Hippocampal formation (tissue), 2 donors: Measurements from ENCODE around the gene HRH3.

Source experiments
- DNase-seq, 2 donors: peaks; one replicate each; lab custom pipeline; 2025; lab: John Stamatoyannopoulos, UW

HRH3 gene

DNA sequence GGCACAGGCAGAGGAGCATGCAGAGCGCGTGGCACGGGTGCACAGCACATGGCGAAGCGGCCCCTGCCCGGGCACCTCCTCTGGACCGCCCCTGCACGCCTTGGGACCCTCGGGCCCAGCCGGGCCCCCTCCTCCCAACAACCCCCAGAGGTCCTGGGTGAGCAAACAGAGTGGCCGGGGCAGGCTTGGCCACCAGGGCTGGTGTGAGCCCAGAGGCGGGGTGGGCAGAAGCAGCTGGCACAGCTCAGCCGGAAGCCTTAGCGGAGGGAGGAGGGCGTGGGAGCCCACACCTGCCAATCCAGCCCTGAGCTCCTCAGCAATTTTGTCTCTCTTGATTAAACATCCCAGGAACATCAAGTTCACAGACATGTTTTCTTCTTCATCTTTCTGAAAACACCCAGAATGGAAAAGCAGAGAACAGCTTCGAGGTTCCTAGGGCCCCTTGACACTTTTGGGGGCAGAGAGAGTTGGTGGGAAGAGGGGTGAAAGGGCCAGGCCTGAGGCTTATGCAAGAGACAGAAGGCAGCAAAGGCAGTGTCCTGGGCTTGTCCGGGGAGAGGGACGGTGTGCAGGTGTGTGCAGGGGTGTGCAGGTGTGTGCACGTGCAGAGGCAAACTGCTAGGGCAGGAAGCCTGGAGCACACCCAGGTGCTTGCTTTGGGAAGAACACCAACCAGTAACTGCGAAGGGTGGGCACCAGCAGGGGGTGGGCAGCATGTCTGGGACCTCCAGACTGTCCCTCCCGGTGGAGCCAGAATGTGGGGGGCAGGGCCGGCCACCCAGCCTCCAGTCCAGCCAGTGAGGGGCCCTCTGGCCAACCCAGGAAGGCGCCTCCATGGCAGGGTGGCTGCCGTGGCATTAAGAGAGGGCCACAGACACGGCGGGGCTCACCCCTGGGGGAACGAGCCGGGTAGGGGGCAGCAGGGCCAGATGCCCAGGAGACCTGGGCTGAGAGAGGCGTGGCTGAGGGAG lies 4.8 kb downstream of the HRH3 start:
- DNase-seq = no peak

DNA sequence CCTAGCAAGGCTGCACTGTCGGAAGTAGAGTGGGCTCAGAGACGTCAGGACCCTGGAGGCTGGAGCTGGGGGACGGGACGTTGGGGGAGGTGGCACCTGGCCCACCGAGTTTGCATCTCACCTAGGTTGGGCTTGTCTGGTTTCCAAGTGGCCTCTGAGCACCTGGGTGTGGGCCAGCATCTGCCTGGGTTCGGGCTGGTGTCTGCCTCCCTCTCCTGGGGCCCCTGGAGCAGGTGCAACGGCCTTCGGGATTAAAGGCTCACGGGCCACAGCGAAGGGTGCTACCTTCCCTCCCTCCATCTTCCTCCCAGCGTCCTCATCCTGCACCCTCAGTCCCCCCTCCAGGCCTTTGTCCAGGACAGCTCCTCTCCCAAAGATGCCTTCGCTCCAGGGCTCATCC lies 6.0 kb downstream of the HRH3 start:
- DNase-seq = no peak

DNA sequence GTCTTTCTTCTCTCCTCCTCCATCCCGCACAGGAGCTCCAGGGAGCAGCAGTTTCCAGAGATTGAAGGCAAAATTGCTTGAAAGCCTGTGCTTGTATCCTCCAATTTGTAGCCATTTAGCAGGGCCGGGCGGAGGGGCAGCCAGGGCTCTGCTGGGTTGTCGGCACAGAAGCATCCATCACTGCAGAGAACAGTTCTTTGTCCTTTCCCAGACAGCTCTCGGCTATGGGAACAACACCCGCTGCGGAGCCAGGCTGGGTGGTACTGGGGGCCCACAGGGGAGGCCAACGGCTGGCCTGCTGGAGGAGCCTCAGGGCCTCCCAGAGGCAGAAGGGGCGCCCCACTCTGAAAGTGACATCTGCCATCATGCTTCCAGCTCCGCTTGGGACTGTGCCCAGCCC lies 7.8 kb downstream of the HRH3 start:
- DNase-seq = no peak

DNA sequence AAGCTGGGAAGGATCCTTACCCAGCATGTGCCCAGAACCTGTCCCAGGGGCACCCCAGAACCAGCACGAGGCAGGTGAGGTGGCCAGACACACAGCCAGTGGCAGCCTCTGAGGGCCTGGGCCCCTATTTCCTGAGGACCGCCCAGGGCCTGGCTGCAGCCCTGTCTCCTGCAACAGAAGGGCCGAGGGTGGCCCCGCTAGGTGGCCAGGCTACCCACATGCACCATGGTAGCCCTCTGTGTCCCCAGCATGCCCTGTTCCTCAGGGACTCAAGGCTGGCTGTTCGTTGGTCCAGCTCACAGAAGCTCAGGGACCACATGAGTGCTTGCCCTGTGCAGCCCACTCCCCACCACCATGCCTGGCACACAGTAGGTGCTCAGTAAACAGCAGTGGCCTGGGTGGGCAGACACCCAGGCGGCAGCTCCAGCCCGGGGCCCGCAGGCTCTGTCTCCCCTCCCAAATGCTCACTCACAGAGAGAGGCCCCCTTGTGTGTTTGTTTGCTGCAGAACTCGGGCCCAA lies 8.2 kb downstream of the HRH3 start:
- DNase-seq = no peak

DNA sequence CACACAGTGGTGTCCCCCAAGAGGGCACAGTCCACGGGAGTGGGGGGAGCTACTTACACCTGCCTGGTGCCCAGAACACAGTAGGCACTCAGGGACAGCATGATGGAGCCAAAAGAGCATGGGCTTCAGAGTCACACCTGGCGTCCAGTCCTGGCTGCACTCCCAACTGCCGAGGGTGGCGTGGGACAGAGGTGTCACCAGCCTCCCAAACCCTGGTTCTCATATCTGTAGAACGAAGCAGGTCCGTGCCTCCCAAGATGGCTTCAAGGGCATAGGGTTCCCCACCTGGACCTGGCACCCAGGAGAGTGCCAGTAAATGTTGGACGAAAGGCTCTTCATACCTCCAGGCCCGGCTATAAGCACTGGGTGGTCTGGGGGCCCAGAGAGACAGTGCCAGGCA lies 8.9 kb downstream of the HRH3 start:
- DNase-seq = no peak

DNA sequence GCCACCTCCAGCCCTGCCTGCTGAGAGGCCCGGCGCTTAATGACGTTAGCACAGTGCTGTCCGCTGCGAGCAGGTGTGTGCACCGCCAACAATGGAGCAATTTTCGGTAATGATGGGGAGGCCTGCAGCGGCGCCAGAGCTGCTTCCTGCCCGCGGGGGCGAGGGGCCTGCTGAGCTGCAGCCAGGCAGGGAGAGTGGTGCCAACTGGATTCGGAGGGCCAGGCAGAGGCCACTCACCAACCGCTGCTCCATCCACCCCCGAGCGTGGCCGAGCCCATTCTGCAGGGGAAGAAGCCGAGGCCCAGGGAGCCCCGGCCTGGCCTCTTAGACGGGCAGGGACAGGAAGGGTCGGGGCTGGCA lies 9.6 kb downstream of the HRH3 start:
- no peak for DNase-seq

DNA sequence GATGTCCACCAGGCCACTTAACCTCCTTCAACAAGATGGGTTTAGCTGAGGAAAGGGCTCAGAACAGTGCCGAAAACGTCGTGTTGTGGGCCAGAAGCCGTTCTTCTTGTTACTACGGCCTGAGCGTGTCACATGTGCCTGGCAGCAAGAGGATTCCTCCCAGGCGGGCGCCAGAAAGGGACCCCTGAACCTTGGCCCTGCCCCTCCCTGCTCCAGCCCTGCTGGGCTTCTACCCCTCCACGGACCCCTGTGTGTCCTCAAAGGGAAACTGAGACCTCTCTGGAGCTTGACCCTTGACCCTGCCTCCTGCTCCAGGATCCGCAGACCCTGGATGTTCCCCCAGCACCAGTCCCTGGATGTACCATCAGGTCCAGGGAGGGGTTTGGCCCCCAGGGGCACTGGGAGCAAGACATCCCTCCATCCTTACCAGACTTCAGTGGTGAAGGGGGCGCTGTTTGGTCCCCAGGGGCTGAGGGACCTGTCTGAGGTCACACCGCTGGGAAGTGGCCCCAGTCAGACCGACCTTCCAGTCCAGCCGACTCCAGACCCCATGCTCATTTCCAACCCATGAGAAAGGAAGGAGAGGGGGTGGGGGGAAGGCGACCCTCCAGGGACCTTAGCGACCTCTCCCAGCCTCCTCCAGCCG lies 10.1 kb downstream of the HRH3 start:
- no peak for DNase-seq

DNA sequence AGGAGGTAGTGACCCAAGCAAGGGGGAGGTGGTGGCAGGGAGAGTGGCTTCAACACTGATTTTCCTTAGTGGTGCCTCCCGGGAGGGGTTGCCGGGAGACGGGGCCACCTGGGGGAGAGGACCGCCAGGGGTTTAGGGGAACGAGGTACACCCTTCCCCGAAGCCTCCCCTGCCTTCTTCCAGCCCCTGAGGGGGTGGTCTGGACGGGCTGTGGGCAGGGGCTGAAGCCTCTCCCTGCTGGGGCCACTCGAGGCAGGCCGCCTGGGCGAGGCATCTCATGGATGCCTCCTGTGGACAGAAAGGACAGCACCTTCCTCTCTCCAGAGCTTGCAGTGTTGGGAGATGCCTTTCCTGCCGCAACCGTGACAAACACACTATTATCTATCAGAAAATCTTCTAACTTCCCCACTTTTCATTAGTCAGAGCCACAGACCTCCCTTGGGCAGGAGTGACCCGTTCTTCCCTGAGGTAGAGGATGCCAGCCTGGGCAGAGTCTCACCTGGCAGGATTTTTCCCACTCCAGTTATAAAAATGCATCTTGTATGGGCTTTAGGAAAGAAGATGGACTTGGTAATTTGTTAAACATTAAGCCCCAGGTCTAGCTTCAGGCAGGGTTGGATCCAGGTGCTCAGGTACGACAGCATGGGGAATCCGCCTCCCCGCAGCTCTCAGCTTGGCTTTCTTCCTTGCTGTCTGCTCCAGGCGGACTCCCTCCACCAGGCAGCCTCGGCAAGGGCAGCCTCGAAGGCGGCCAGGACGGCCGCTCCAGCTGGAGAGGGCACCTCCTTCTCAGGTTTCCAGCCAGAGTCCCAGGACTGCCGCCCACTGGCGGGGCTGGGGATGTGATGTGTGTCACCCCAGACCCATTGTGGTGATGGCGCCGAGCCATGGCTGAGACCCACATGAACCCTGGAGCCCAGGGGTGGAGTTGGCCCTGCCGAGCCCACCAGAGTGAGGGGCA lies 11.0 kb downstream of the HRH3 start:
- DNase-seq = no peak

DNA sequence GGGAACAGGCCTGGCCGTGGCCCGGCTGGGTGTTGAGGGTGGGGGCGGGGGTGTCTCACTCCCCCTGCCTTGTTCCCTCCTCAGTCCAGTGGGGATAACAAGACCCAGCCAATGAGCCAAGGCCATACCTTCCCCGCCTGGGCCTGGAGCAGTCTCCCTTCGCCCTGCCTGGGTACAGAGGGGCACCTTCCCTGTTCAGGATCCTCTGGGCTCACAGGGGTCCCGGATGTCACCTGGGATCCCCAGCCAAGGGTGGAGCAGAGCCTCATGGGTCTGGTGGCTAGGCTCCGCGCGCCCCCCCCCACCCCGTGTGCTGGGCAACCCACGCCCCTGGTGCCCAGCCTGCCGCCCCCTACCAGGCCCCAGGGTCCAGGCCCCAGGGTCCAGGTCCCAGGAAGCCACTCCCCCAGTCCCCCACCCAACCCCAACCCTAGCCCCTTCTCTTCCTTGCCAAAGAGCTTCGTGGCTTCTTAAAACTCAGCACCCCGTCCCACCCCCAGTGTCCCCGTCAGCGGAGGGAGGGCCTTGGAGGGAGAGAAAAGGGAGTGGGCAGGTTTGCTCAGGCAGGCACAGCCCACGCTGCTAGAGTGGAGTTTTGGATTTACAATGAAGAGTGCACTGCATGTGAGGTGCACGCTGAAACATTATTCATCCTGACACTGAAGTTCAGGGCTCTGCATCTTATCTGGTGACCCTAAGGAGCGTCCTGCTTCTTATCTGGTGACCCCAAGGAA lies 11.8 kb downstream of the HRH3 start:
- DNase-seq = no peak

DNA sequence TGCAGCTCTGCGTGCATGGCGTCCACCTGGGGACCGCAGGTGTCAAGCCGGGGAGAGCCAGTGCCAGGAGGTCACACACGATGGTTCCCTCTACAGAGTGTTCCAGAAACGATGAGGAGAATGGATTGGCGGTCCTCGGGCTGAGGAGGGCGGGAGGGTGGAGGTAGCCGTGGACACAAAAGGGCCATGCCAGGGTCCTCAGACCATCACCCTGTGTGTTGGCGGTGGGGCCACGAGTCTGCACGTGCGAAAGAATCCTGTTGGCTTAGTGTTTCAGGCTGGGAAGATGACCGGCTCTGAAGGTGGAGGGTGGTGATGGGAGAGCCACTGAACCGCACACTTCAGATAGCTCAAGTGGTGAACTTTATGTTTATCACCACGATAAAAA lies 13.7 kb downstream of the HRH3 start:
- DNase-seq = no peak

DNA sequence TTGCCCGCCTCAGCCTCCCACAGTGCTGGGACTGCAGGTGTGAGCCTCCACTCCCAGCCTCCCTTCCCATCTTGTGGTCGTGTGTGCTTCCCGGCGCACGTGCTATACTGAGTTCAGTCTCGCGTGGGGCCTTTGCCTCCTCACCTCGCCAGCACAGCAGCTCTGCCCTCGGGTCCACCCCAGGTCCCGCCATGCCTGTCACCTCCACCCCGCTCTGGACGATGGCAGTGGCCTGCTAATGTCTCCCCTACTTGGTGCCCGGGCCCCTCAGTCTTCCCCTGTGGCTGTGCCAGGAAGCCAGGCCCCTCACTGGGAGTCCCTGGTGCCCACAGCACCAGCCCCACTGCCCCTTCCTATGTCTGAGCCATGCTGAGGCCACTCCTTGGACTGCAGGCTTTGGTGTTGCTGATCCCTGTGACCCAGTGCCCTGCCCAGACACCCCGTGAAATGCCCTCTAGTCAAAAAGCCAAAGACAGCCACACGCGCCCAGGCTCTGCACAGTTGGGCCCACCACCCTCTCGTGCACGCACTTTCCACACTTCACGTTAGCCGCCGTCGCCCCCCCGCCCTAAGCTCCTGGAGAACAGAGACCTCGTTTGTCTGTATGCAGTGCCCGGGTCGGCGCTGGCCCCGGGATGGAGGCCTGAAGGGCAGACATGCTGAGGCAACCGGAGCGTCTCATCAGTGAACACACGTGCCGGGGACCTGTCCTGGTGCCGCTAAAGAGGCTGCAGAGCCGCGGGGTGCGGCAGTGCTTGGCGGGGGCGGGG lies 14.3 kb downstream of the HRH3 start:
- no peak for DNase-seq

DNA sequence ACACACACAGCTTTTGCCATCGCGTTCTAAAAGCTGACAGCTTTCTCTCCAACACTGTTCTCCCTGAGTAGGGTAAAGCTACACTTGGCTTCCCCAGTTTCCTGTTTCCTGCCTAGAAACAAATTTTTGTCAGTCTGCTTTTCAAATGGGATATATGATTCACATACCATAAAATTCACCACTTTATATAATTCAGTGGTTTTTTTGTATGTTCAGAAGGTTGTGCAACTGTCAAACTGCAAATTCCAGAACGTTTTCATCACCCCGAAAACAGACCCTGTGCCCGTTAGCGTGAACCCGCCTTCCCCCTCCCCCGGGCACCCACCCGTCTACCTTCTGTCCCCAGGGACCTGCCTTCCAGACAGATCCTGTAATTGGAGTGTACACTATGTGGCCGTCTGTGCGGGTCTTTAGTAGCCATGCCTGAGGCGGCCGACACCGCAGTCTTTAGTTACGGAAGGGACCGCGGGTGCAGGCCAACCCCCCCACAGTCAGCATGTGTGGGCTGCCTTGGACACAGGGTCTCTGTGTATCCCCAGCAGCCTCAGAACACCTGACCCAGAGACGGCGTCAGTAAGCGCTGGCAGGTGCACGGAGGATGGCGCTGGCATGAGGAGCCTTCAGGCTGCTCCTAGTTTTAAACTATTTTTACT lies 16.6 kb downstream of the HRH3 start:
- no peak for DNase-seq

DNA sequence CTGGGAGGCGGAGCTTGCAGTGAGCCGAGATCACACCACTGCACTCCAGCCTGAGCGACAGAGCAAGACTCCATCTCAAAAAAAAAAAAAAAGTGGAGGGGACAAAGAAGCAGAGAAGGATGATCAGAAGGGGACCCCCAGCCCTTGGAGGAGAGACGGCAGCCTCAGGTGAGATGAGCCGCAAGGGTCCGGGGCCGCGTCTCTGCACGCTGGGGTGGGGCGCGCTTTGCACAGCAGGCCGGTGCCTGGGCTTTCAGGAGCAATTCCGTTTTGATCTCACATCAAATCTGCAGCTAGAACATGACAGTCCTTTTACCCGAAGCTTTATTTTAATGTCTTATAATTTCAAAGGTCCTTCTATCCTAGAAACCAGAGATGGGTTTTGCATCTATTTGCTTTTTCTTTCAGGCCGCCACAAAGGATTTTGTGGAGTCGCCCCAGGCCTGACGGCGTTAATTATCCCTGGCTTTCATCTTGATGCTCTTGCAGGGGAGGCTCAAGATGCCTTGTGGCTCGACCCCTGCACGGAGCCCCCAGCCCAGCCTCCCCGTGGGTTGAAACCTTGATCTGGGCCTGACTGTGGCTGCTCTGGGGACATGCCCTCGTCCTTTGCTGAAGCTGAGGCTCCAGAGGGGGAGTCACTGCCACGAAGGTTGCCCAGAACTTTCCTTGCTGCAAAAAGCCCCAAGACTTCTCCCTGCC lies 17.3 kb downstream of the HRH3 start:
- DNase-seq = no peak

DNA sequence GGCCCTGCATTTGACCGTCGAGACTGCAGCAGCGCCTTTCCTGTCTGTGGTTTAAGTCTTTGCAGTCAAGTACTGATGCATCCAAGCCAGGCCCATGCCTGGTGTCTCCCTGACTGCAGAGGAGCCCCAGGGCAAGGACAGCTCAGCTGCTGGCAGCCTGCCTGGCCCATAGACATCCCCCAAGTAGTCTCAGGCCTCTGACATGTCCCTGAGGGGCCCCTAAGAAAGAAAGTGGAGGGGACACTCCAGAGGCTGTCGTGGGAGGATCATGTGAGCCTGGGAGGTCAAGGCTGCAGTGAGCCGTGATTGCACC lies 18.0 kb downstream of the HRH3 start:
- no peak for DNase-seq

DNA sequence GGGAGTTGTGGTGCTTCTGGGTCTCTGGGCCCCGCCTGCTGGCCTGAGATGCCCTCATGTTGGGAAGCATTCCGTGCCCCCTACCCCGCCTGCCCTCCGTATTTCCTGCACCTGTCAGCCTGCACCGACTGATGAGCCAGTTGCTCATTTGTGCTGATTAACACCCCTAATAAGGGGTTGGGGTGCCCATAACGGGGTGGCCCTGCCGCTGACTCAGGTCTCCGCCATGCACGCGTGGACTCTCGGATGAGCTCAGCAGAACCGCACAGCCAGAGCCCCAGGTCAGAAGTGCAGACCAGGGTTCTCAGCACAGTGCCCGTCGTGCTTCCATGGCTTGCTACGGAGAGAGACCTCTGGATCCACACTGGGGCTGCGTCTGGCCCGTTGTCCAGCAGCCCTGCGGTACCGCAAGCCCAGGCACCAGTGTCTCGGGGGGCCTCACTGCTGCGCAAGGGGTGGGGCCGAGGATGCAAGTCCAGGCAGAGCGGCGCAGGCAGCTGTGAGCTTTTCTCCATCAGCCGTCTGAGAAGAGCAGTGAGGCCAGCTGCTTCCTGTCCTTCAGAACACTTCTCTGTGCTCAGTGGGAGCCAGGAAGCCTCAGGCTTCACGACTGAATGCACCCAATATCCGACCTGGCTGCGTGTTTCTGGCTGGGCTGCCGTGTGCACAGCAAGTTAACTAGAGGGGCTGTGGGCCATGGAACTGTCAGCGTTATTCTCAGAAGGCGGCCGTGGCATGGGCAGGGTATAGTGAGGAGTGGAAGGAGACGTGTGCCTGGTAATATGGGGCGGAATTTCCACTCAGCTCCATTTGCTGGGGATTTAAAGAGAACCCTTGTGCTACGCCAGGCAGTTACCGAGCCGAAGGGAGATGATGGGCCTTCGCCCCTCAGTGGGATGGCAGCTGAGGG lies 18.6 kb downstream of the HRH3 start:
- DNase-seq = no peak

DNA sequence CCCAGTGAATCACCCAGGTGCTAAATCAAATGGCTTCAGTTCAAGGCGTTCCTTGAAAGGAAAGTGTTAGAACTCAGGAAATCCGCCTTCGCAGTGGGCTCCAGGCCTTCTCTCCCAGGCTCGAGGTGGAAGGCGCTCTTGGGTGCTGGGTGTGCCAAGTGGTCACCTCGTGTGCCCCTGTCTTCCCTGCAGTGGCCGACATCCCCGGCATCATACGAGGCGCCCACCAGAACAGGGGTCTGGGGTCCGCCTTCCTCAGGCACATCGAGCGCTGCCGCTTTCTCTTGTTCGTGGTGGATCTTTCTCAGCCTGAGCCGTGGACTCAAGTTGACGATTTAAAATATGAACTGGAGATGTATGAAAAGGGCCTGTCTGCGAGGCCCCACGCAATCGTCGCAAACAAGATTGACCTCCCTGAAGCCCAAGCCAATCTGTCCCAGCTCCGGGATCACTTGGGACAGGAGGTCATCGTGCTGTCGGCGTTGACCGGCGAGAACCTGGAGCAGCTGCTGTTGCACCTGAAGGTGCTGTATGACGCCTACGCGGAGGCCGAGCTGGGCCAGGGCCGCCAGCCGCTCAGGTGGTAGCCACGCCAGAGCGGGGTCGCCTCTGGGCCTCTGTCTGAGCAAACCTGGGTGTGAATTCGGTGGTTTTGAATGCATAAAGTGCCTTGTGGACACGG lies 19.4 kb downstream of the HRH3 start:
- no peak for DNase-seq

DNA sequence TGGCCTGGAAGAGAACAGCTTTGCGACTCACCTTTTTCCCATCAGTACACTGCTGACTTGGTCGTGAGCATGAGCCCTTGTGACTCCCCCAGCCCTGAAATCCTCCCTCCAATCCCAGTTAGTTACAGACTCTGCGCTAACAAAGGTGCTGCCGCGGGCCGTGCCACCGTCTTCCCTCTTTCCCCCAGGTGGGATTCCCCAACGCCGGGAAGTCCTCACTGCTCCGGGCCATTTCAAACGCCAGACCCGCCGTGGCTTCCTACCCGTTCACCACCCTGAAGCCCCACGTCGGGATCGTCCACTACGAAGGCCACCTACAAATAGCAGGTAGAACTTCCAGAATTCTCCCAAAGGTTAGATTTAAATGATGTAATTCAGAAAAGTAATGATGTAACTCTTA lies 21.1 kb downstream of the HRH3 start:
- DNase-seq = no peak

DNA sequence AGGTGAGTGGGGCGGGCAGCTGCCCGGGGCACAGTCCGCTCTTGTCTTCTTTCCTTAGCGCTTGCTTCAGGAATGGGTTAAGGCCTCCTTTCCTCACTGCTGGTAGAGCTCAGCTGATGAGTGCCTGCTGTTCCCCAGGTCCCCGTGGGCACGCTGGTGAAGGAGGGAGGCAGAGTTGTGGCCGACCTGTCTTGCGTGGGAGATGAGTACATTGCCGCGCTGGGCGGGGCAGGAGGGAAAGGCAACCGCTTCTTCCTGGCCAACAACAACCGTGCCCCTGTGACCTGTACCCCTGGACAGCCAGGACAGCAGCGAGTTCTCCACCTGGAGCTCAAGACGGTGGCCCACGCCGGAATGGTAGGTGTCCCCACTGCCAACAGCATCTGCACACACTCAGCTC lies 21.6 kb downstream of the HRH3 start:
- DNase-seq = no peak
